Ovary (tissue), 3 donors: ENCODE data around the gene MAPK1.
"Not testable (repeated sequence)": the region's sequence is repeated elsewhere in the genome, so short reads cannot be mapped to it uniquely, and the experiment has no call there.

Experiments used
- CTCF ChIP-seq, 3 donors: fragments of 450-650 bp in 2 of 3; fragments of 200-600 bp in 1 of 3; IDR thresholded peaks; one replicate each; pipeline versions ENCODE4 v1.5.1 to v1.8.0; 2016 to 2022; ENCODE audit warnings: antibody characterized with exemption in 3 of 3, mild to moderate bottlenecking in 1 of 3
- EP300 ChIP-seq: sonication (generic); formaldehyde crosslinking; IDR thresholded peaks from one replicate; pipeline ENCODE4 v1.6.1; 2017; ENCODE audit warnings: antibody characterized with exemption
- POLR2A ChIP-seq: fragments of 450-650 bp; IDR thresholded peaks from one replicate; pipeline ENCODE4 v1.6.1; 2017; ENCODE audit warnings: antibody characterized with exemption, mild to moderate bottlenecking, moderate library complexity
- donor health status: DM: no; HTN: no; CAD: no.

DNA sequence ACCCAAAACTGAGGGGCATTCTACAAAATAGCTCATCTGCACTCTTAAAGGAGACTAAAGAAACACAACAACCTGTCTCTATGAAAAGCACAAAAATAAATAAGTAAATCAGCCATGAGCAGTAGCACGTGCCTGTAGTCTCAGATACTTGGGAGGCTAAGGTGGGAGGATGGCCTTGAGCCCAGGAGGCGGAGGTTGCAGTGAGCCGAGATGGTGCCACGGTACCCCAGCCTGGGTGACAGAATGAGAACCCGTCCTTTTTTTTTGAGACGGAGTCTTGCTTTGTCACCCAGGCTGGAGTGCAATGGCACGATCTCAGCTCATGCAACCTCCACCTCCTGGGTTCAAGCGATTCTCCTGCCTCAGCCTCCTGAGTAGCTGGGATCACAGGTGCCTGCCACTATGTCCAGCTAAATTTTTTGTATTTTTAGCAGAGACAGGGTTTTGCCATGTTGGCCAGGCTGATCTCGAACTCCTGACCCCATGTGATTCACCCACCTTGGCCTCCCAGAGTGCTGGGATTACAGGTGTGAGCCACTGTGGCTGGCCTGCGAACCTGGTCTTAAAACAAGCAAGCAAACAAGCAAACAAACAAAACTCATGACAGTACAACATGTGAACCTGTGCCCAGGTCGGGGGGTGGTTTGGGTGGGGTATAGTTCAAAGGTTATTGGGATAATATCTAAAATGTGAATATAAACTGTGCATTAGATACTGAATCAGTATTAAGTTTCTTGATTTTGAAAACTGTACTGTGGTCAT is 76.4 kb downstream of the MAPK1 start:
- TF ChIP-seq EP300; CTCF (IDR thresholded peaks at IDR 0.05); POLR2A: not testable (repeated sequence)
